HG03460 (cell line): ENCODE data around the gene C1QTNF1.
"Not testable (repeated sequence)": the region's sequence is repeated elsewhere in the genome, so short reads cannot be mapped to it uniquely, and the experiment has no call there.

Experiments used
- ATAC-seq: cut with Tn5 transposase; IDR thresholded peaks from one replicate; pipeline ENCODE4 v1.9.1; 2021; ENCODE audit not compliant: unreplicated experiment

The C1QTNF1 gene

DNA sequence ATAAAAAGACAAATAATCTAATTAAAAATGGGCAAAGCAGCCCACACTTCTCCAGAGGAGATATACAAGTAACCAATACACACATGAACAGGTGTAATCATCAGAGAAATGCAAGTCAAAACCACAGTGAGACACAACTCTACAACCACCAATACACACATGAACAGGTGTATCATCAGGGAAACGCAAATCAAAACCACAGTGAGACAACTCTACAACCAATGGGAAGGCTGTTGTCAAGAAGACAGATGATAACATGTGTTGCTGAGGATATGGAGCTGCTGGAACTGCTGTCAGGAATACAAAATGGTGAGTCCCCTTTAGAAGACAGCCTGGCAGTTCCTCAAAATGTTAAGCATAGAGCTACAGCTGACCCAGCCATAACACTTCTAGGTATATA is 28.2 kb downstream of the C1QTNF1 start:
- ATAC-seq: no peak

DNA sequence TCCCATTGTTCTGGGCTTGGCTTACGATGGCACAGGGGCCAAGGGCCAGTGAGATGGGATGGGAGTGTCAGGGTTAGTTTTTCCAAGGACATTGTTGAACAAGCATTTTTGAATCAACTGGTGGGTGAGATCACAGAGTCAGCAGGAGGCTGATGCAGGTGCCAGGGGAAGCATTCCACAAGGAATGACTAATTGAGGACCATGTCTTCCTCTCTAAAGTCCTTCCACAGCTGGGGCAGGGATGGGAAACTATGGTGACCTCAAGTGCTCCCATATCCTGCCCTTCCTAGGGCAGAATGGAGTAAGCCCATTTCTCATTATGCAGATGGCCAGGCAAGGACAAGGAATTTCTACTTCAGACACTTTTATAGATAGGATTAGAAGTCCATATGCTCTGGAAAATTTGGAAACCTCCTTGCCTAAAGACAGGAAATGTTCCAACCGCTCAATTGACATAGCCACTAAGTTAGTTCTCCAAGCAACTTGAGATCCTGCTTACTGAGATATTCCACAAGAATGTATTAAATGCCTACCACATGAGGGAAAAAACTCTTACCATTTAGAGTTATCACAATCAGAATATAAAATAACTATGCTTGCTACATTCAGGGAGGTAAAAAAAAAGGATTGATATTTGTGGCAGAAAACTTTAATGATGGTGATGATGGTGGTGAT is 29.4 kb downstream of the C1QTNF1 start:
- ATAC-seq: no peak

GRCh38 chr17:79054200-79054960 is 30.4 kb downstream of the C1QTNF1 start:
- no peak for ATAC-seq

DNA sequence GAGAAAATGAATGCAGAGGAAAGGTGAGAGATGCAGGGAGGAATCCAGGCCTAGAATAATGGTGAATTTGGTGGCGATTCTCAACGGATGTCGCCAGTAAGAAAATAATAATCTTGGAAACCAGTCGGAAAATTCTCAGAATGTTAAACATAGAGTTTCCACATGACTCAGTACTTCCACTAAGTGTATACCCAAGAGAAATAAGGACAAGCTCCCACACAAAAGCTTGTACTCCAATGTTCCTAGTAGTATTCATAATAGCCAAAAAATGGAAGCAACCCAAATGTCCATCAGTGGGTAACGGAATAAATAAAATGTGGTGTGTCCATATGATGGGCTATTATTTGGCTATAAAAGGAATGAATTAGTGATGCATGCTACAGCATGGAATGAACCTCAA is 31.2 kb downstream of the C1QTNF1 start:
- no peak for ATAC-seq

DNA sequence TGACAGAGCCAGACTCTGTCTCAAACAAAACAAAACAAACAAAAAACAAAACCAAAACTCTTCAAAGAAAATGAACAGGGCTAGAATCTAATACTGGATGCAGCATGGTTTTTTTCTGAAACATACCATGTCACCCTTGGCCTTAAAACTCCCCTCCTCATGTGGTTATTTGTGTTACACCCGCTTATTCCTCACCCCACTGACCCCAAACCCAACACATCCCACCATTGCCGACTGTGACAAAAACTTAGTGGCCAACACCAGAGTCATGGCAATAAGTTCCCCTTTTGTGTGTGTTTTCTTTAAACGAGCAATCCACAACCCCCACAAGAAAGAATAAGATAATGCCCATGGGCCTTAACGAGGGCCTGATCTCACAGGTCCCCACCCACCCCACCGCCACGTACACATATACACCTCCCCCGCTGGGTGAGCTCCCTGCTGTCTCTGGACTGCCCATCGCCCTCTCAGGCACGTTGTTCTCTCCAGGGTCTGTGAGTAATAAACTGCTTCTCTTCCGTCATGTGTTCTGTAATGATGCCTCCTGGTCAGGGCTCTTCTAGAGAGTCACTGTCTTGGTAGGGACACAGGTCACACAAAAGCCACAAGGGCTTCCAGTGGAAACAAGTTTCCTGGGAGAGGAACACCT is 33.9 kb downstream of the C1QTNF1 start:
- ATAC-seq: no peak

DNA sequence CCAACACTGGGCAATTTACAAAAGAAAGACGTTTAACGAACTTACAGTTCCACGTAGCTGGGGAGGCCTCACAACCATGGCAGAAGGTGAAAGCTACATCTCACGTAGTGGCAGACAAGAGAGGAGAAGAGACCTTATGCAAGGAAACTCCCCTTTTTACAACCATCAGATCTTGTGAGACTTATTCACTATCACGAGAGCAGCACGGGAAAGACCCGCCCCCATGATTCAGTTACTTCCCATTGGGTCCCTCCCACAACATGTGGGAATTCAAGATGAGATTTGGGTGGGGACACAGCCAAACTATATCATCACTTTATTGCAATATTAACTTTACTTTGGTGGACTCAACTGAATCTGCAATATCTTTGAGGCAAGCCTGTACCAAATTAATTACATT is 38.7 kb downstream of the C1QTNF1 start:
- no peak for ATAC-seq

GRCh38 chr17:79064026-79064425 is 40.1 kb downstream of the C1QTNF1 start:
- ATAC-seq: no peak

GRCh38 chr17:79065105-79065670 is 41.2 kb downstream of the C1QTNF1 start:
- no peak for ATAC-seq

- no peak for ATAC-seq
Observed at GRCh38 chr17:79066963-79067362, 43.0 kb downstream of the C1QTNF1 start.

- ATAC-seq: no peak
Observed at GRCh38 chr17:79070266-79070880, 46.4 kb downstream of the C1QTNF1 start.

DNA sequence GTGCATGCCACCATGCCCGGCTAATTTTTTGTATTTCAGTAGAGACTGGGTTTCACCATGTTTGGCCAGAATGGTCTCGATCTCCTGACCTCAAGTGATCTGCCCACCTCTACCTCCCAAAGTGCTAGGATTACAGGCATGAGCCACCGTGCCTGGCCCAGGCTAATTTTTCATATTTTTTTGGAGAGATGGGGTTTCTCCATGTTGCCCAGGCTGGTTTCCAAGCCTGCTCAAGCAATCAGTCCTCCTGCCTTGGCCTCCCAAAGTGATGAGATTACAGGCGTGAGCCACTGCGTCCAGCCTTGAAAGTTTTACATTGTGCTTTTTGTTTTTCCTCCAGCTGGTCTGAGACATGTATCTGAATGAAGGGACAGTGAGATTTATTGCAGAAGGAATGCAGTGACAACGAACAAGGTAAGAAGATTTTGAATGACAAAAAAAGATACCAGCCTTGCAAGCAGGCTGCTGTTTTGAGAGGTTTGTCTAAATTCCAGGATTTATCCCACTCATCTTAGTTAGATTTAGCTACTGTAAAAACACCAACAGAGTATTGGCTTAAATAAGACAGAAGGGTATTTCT is 47.3 kb downstream of the C1QTNF1 start:
- ATAC-seq: no peak

GRCh38 chr17:79072544-79072943 is 48.6 kb downstream of the C1QTNF1 start:
- no peak for ATAC-seq

- ATAC-seq: no peak
Observed at GRCh38 chr17:79073016-79073705, 49.2 kb downstream of the C1QTNF1 start.

- no peak for ATAC-seq
Observed at GRCh38 chr17:79073706-79074088, 49.7 kb downstream of the C1QTNF1 start.

GRCh38 chr17:79074121-79074648 is 50.2 kb downstream of the C1QTNF1 start:
- not testable (repeated sequence) for ATAC-seq

DNA sequence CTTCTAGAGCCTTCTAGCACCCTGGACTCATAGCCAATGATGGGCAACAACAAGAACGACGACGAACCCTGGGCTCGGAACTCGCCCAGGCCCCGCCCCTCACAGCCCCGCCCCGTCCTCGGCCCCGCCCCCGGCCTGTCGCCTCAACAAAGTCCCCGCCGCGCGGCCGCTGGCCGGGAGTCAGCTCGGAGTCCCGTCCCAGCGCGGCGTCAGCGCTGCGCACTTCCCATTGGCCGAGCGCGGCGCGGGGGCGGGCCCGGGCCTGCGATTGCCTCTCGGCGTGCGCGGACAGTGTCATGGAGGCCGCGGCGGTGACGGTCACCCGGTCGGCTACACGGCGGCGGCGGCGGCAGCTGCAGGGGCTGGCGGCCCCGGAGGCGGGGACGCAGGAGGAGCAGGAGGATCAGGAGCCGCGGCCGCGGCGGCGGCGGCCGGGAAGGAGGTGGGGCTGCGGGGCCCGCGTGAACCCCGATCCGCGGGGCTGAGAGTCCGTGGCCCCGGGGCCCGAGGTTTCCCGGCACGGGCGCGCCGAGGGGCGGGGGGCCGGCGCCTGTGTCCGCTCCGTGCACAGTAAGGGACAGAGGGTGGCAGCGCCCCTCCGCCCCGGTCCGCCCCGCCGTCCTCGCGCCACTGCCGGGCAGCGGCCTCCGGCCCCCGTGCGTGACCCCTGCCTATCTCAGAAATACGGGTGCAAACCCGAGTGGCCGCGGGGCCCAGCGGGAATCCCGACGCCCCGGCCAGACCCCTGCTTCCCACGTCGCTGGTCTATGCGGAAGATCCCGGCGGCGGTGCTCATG is 50.9 kb downstream of the C1QTNF1 start, which contains the start of gene ENGASE:
TSS of gene ENGASE (plus strand) at position 176 of the 797 bp plus-strand sequence. CDS start at position 297, 121 bp downstream.
- peak; percentile 87 for ATAC-seq

GRCh38 chr17:79075446-79075750 is 51.4 kb downstream of the C1QTNF1 start:
- peak; percentile 12 for ATAC-seq

GRCh38 chr17:79075861-79076406 is 52.0 kb downstream of the C1QTNF1 start:
- no peak for ATAC-seq

- ATAC-seq: no peak
Observed at GRCh38 chr17:79077587-79077986, 53.6 kb downstream of the C1QTNF1 start.
